Renal cortical epithelial cell (primary cell): ENCODE data around the gene METTL22. TPM values are rescaled to one million over a fixed set of nuclear protein-coding genes. Genes with fewer than 3 reads are reported as not detected.
"Not testable (repeated sequence)": the region's sequence is repeated elsewhere in the genome, so short reads cannot be mapped to it uniquely, and the experiment has no call there.

Source experiments
- DNase-seq: peaks from one replicate; pipeline ENCODE4 v3.0.0-alpha.2; 2011; ENCODE audit warnings: low read depth
- total RNA-seq: library from RNA; depleted of rRNA; stranded (reverse); fragments of >200 nt; gene quantifications from 2 replicates; pipeline ENCODE4 v1.2.3, GENCODE V29; 2014

Gene METTL22
- total RNA-seq, 1 donor from 2014 or later = 17.0 TPM

DNA sequence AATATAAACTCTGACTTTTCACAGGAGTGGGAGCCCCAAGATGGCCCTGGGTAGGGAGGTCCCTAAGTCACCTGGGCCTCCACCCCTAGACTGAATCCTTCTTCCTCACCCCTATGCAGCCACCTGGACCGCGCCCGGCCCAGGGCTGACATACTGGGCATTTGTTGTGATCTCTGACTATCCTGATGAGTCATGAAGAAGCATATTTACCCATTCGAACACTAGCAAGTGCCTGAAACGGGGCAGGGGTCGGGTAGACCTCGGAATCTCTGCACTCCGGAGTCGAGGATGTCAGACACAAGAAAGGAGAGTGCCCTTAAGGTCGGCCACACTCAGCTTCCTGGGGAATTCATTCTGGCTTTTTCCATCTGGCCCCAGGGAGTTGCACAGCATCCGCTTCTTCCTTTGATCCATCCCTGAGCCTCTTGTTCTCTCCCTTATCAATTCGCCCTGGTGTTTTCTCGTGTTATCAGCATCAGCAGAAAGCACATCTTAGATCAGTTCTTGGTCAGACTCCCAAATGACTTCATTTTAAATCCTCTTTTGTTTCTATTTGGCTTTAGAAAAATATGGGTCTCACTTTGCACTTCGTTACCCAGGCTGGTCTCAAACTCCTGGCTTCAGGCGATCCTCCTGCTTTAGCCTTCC lies 10.4 kb downstream of the METTL22 start:
- DNase-seq = no peak

DNA sequence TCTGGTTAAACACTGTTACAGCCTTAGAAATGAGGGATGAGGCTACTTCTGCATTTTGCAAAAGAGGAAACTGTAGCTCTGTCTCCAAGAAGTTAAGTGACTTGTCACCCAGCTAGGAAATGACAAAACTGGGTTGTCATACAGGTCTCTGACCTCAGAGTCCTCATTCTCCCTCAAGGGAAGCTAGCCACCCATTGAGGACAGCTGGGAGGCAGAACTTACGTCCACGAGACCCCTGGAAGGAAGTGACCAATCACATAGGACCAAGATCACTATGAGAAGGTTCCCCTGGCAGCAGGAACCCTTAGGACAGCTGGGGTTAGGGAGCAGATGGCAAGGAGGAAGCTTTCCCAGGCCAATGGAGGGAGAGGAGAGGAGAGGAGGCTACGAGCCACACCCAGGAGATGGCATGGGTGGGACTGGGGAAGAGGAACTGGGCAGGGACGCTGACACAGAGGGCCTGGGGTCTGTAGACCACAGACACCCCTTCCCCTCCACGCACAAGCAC lies 11.2 kb downstream of the METTL22 start:
- no peak for DNase-seq

DNA sequence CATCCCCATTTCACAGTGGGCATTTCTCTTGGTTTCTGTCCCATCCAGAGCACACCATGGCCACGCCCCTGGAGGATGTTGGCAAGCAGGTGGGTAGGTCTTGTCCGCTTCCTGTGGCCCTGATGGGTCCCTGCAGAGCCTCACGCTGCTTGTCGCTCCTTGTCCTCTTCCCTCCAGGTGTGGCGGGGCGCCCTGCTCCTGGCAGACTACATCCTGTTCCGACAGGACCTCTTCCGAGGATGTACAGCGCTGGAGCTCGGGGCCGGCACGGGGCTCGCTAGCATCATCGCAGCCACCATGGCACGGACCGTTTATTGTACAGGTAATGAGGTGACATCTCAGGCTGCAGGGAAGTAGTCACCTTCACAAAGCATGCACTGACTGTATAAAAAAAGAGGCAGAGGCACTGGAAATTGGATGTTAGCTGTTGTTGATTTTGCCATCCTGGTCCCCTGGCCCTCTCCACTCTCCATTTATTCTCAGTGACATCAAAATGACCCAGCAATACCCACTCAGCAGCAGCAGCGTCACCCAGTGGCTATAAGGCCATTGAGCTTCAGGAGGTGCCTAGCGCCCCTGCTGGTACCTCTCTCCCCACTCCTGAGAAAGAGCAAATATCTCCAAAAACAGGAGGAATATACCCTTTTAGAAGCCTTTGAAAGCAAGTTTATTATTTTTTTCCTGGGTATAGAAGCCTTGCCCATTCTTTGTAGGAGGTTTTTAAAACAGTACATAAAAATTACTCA lies 13.7 kb downstream of the METTL22 start:
- DNase-seq = no peak

DNA sequence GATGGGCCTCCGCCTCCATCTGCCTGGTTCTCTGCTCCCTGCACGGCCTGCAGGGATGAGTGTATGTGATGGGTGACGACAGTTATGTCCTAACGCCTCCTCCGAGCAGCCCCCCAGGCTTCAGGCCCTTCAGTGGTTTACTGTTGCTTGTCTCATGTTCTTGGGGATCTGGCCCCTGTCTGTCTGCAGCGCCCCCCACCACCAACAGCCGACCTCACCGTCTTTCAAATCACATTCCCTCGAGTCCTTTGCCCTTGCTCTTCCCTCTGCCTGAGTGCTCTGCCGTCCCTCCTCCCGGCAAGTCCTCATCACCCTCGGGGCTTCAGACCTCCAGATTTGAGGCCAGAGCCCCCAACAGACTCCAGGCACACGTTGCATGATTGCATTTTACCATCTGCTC lies 18.2 kb downstream of the METTL22 start:
- no peak for DNase-seq

DNA sequence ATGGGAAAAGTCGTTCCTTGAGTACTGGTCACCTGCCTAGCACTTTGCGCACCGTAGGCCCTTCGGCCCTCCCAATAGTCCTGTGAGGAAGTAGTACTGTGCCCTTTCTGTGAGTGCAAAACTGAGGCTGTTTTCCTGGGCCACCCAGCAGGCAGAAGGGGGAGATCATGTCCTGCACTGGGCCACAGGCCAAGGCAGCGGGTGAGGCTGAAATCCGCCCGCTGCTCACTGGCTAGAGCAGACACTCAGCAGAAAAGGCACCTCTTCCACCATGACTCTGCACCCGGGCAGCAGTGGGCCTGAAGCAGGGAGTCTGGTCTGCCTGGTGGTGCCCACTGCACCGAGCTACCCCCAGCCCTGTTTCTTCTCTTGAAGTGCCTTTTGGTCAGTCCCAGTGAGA lies 20.2 kb downstream of the METTL22 start:
- no peak for DNase-seq

DNA sequence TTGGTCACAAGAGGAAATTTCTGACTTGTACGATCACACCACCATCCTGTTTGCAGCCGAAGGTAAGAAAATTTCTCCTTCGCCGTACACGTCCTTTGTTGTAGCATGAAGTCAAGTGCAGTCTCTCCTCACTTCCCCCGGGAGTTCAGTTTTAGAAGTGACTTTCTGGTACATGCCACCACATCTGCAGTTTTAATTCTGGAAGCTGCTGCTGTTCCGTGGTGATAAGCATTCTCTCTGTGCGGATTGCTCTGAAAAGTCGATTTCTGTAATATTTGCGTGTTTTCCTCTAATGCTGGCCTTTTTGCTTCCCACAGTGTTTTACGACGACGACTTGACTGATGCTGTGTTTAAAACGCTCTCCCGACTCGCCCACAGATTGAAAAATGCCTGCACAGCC lies 20.6 kb downstream of the METTL22 start:
- DNase-seq = no peak

DNA sequence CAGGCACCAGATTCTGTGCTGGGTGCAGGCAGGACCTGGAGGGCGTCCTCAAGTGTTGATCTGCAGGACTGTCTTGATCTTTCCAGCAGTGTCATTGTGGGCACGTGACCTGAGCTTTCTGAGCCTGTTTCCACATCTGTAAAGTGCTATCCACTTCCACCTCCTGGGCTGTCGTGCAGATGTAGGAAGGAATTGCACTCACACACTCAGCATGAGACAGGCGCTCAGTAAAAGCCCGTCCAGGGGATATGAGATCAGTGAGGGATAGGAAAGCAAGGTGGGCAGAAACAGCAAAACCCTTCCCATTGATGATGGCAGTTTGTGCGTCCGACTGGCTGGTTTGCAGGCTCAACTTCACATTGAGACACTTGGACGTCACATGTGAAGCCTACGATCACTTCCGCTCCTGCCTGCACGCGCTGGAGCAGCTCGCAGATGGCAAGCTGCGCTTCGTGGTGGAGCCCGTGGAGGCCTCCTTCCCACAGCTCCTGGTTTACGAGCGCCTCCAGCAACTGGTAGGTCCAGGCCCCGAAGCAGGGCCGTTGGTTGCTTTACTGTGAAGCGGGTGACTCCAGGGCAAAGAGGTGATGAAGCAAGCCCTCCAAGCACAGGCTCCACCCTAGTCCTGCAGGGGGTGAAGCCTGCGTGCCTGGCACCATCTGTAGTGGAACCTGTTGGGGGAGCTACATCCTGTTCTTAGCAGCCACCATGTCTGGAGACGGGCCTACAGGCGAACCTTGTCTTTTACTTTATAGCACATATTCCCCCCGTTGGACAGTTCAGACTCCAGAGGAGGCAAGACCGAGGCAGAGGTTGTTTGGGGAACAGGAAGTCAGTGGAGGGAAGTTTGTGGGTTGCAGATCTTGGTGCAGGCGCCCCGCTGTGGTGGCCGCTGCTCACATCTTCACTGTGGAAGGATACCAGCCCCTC lies 23.0 kb downstream of the METTL22 start:
- no peak for DNase-seq

DNA sequence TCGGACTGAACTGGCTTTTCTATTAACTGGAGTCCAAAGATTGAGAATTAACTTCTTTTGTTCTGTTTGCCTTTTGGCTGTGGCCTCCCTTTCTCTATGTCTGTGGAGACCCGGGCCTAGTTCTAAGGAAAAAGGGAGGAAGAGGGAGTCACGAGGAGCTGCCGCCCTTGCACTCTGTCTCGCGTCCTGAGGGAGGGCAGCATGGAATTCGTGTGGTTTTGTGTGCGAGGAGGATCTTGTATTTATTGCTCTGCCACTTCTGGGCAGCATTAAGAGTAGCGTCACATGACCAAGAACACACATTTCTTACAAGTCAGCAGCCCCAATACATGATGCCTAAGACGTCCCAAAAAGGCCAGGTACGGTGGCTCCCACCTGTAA lies 23.6 kb downstream of the METTL22 start:
- DNase-seq = no peak

DNA sequence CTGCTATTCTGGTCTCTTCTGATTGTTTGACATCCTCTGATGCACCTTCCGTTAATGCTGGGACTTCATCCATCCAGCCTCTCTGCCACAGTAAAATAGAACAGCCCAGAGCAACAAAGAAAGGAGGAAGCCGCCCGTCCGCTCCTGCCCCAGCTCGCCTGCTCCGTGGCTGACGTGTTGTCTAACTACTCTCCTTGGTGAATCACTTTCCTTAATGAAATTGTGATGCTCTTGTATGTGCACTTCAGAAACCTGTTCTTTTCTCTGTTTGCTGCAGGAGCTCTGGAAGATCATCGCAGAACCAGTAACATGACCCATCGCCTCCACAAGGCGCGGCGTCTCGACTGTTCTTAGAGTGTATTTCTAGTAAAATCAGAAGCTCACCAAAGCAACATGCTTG lies 24.3 kb downstream of the METTL22 start:
- DNase-seq = no peak

DNA sequence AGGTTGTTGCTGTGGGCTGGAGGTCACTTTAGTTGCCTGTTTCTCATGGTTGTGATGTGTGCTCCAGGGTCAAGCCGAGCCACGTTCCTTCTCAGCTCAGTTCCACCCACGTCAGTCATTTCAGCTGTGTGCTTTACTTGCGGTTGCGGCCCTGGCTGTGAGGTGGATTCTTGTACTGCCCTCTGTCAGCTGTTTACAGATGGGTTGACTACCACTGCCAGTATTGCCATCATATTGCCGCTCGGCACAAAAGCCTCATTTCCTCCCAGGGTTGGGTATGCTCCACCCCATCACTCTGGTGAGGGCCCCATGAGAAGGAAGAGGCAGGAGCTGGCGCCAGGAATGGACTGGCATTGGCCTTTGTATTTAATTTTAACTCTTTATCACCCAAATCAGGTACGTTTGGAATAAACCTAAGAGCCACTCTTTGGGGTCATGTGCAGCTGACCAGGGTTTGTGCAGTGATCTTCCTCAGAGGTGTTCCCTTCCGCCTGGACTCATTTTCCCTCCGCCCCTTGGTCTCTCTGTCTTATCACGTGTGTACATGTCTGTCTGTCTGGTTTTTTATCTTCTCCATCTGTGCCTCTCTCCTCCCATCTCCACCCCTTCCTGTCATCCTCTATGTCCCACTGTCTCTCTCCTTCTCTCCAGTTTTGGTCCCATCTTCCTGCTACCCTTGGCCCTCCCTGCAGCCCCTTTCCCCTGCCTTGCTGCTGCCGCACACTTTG lies 25.0 kb downstream of the METTL22 start:
- DNase-seq = no peak

DNA sequence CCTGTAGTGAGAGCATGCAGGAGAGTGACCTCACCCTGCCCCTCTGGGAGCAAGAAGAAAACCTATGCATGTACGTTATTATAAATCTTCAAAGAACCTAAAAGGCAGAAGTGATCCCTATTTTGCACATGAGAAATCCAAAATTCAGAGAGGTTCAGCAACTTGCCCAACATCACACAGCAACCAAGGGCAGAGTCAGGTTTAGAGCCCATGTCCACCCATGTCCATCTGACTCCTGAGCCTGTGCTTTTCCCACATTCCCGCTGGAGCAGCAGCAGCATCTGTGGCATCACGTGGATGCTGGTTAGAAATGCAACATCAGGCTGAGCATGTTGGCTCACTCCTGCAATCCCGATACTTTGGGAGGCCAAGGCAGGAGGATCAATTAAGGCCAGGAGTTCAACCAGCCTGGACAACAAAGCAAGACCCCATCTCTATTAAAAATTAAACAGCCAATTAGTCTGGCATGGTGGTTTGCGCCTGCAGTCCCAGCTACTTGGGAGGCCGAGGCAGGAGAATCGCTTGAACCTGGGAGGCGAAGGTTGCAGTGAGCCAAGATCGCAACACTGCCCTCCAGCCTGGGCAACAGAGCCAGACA lies 26.3 kb downstream of the METTL22 start:
- no peak for DNase-seq

DNA sequence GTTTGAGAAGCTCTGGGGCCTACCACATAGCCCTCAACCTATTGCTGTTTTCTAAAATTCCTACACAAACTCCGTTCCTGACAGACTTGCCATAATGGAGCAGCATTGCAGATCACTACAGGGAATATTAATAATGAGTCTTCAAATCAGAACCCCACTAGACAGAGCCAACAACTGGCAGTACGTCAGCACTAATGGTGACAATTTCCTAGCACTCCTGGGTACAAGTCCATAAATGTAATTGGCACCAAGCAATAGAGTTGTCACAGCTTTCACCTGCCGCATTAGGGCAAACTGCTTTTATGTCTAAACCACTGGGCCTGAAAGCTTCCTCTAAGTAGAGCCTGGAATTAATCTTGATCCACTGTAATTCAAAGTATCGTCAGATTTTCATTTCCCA lies 27.4 kb downstream of the METTL22 start:
- DNase-seq = no peak

DNA sequence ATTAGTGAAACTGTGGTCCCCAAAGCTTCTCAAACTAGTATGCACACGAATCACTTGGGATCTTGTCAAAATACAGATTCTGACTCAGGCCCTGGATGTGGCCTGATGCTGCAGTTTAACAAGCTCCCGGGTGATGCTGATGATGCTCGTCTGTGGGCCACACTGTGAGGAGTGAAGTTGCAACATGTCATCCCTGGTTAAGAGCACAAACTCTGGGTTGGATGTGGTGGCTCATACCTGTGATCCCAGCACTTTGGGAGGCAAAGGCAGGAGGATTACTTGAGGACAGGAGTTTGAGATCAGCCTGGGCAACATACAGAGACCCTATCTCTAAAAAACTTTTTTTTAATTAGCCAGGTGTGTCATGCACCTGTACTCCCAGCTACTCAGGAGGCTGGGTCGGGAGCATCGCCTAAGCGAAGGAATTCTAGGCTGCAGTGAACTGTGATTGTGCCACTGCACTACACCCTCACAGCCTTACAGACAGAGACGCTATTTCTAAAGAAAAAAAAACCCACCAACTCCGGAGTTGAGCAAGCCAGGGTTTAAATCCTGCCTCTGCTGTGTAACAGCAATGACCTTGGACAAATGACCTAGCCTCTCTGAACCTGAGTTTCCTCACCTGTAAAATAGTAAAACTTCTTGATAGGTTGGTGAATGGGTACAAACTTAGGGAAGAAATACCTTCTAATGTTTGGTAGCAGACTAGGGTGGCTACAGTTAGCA lies 28.5 kb downstream of the METTL22 start:
- no peak for DNase-seq

DNA sequence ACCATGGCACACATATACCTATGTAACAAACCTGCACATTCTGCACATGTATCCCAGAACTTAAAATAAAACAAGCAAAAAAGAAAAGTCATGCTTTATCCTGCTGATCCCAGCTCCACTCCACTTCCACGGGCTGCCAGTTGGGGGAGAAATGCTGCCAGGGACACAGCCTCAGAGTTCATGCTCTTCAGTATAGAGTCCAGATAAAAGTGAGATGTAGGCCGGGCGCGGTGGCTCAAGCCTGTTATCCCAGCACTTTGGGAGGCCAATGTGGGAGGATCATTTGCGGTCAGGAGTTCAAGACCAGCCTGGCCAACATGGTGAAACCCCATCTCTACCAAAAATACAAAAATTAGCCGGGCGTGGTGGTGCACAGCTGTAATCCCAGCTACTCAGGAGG lies 30.5 kb downstream of the METTL22 start:
- not testable (repeated sequence) for DNase-seq

DNA sequence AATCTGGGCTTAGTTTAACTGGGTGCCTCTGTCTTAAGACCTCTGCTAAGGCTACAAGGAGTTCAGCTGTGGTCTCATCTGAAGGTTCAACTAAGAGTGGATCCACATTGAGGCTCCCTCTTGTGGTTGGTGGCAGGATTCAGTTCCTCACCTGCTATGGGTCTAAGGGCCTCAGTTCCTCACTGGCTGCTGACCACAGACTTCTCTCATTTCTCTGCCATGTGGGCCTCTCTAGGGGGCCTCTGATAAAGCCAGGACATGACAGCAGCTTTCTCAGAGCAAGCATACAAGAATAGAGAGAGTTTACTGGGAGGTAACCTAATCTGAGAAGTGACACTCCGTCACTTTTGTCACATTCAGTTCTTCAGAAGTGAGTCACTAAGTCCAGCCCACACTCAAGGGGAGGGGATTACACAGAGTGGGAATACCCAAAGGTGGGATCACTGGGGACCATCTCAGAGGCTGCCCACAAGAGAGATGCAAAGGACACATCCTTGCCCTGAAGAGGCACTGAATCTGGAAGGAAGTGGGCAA lies 33.8 kb downstream of the METTL22 start:
- DNase-seq = peak; percentile 9

DNA sequence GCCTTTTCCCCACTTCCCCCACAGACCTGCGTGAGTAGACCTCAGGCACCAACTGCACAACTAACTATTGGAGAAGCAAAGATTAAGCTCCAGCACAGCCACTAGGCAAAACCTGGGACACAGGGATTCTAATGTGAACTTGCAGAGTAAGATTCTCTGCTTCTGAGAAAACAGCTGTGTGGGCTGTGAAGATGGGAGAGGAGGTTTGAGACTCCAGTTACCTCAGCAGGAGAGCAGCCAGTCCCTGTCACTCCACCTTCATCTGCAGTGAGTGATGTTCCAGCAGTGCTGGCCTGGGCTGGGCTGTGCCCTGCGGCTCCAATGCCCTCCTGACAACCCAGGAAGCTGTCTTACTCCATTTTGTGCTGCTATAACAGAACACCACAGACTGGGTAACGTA lies 34.9 kb downstream of the METTL22 start:
- DNase-seq = no peak

DNA sequence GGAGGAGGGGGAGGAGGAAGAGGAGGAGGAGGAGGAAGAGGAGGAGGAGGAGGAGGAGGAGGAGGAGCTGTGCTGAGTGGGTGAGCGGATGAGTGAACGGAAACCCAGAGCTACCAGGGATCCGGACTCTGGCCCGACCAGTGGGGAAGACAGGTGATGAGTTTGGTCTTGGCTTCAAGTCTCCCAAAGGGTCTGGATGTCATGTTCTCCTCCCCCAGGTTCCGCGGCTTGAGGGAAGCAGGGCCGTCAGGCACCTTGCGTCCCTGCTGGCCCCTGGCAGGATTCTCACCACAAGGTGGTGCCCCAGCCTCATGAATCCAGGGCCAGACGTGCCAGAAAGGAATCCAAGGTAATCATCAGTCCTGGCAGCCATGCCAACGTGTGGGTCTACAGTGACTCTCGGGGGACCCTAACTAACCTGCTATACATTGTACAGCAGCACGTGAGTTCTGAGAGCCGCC lies 39.4 kb downstream of the METTL22 start:
- peak; percentile 36 for DNase-seq

DNA sequence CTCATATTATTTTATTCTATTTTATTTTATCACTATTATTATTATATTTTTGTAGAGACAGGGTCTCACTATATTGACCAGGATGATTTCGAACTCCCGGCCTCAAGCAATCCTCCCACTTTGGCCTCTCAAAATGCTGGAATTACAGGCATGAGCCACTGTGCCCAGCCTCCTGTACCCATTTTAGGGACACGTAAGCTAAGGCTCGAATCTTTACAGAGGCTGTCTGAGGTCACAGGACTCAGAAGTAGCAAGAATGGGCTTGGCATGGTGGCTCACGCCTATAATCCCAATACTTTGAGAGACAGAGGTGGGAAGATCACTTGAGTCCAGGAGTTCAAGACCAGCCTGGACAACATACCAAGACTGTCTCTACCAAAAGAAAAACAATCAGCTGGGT lies 40.2 kb downstream of the METTL22 start:
- no peak for DNase-seq

DNA sequence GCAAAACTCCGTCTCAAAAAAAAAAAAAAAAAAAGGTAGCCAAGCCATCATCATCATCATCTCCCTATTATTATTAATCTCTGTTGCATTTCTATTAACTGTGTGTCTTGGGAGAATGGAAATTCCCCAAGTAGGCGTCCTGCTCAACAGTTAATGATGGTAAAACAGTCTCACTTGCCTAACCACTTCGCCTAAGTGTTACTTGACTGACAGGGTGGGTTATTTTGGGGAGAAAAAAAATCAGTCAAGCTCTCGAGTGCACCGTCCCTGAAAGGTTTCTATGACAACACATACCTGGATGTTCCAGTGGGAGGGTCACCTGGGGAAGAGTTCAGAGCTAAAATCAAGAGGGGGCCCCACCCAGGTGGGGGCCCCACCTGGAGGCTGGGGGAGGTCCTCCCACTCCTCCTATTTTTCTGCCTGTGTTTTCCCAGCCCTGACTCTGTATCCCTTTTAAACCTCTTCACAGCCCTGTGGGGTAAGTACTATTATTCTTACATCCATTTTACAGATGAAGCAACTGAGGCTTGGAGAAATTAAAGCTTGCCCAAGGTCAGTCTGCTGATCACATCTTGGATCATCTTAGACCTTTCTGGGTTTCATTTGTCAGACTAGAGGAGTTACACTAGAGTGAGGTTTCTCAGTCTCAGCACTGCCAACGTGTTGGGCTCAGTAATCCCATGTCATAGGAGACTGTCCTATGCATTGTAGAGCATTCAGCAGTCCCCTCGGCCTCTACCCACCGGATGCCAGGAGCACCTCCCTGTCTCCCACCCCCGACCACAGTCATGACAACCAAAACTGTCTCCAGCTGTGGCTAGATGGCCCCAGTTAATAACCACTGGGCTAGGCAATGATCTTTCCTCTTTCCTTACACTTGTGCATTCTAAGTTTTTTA lies 41.9 kb downstream of the METTL22 start:
- DNase-seq = no peak
